Umbilical cord (tissue), 2 donors: ENCODE data around the gene SHKBP1. TPM values are rescaled to one million over a fixed set of nuclear protein-coding genes. Genes with fewer than 3 reads are reported as not detected.
A peak's percentile ranks its signal among the peaks of the same experiment; 100 is the strongest.

Source experiments
- DNase-seq: peaks from one replicate; pipeline ENCODE4 v3.0.0-alpha.2; 2015; ENCODE audit warnings: low spot score
- total RNA-seq: library from RNA; depleted of rRNA; stranded (reverse); fragments of >200 nt; gene quantifications from one replicate; pipeline ENCODE4 v1.2.3, GENCODE V29; 2014; ENCODE audit warnings: low replicate concordance; ENCODE audit not compliant: insufficient read depth

SHKBP1 gene
- total RNA-seq, 1 donor from 2014 or later: 6.3 TPM

GRCh38 chr19:40599331-40599901 lies 22.7 kb downstream of the SHKBP1 start:
- peak; percentile 58 for DNase-seq

DNA sequence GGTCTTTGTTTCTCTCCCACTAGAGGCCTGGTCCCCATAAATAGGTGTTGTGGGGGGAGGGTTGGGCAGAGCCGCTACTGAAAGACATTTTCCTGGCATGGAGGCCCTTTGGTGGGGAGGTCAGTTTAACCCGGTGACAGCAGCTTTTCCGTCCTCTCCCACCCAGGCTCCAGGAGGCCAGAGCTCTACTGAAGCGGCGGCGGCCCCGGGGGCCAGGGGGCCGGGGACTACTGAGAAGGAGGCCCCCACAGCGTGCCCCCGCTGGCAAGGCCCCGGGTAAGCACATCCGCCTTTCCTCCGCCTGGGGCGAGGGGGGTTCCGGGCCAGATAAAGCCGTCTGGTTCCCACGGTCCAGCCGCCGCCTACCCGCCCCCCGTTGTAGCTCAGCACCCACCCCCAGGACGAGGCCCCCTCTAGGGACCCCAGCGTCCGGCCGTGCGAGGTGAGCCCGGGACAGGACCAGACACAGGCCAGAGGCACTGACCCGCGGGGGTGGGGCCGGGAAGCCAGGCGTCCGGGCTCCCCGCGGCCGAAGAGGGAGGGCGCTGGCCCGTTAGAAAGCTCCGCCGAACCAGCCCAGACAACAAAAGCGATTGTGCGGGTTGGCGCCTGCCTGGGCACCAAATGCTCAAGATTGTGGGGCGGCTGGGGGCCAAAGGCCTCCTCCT lies 23.4 kb downstream of the SHKBP1 start:
- DNase-seq: no peak

GRCh38 chr19:40600570-40601133 lies 24.0 kb downstream of the SHKBP1 start:
- no peak for DNase-seq

DNA sequence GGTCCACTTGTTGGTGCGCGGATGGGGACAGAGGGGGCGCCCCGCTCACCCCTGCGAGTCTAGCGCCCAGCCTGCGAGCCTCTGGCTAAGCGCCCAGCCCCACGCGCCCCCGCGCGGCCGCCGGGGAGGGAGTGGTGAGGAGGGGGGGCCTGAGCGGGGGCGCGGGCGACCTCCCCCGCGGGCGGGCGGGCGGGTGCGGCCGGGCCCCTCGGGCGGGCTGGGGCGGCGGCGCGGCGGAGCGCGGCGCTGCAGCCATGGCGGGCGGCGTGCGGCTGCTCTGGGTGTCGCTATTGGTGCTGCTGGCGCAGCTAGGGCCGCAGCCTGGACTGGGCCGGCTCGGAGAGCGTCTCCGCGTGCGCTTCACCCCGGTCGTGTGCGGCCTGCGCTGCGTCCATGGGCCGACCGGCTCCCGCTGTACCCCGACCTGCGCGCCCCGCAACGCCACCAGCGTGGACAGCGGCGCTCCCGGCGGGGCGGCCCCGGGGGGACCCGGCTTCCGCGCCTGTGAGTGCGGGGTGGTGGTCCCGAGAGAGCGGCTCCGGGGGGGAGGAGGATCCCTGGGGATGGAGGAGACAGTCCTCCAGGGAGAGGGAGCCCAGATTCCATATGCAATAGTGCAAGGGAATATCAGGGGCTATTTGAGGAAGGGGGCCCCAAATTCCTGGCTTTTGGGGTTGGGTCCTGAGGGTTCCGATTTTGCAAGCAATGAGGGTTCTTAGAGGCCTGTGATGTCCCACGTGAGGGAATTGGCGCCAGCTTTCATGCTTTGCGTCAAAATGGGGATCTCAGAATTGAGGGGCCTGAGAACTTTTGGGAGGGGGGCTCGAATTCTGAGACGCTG lies 24.7 kb downstream of the SHKBP1 start, which contains the start of gene LTBP4:
Gene LTBP4 (plus strand): TSS at position 236 of the 841 bp plus-strand sequence. CDS start 19 bp downstream, at position 255.
- DNase-seq: no peak

DNA sequence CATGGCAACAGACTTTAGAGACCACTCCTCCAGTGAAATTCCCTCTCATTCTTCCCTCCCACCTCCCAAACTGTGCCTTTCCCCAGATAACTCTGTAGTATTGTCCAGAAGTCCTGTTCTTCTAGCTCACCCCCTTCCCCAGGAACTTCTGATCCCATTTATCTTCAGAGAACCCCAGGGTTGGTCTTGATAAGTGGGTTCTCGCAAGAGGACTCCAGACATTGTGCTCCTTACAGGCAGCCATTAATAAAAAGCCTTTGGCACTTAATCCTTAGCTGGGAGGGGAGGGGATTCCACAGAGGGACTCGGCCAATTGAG lies 26.4 kb downstream of the SHKBP1 start:
- no peak for DNase-seq

GRCh38 chr19:40603389-40604170 lies 26.9 kb downstream of the SHKBP1 start:
- DNase-seq: peak; percentile 99

DNA sequence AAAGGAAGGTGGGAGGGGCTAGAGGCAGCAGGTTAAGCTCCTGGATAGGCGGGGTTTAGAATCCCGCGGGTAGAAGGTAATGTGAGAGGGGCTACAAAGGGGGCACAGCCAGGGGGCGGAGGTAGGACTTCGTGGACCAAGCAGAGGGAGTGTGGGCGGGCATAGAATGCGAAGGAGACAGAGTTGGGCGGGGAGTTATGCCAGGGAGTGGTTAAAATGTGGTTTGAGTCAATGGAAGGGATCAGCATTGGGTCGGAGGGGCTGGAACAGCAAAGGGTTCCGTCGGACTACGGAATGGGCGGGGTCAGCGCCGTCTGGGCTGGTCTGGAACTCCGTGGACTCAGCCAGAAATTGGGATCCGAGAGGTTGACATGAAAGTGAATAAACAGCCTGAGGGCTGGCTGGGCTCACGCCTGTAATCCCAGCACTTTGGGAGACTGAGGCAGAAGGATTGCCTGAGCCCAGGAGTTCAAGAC lies 27.5 kb downstream of the SHKBP1 start:
- DNase-seq: no peak

GRCh38 chr19:40604647-40605215 lies 28.1 kb downstream of the SHKBP1 start:
- no peak for DNase-seq

- DNase-seq: peak; percentile 71
Observed at GRCh38 chr19:40605216-40605971, 28.7 kb downstream of the SHKBP1 start.

- no peak for DNase-seq
Observed at GRCh38 chr19:40607311-40608239, 30.9 kb downstream of the SHKBP1 start.

DNA sequence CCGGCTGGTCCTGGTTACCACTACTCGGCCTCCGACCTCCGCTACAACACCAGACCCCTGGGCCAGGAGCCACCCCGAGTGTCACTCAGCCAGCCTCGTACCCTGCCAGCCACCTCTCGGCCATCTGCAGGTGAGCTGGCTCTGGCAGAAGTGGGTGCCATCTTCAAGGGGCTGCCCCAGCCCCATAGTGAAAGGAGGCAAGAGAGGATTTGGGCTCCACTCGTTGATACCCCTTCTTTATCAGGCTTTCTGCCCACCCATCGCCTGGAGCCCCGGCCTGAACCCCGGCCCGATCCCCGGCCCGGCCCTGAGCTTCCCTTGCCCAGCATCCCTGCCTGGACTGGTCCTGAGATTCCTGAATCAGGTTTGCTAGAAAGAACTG lies 31.6 kb downstream of the SHKBP1 start:
- no peak for DNase-seq

DNA sequence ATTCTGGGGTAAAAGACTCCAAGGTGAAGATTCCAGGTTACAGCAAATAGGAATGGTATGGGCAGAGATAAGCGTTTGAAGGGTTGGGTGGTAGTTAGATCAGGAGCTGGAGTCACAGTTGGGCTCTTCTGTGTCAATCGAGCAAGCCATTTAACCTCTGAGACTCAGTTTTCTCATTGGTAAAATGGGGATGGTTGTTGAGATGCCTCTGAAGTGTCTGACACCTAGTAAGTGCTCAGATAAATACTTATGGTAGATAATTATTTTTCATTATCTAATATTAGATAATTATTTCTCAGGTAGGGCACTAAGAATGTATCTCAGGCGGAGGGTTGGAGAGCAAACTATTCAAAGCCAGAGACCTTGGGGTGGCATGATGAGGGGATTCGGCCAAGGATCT lies 32.3 kb downstream of the SHKBP1 start:
- no peak for DNase-seq

DNA sequence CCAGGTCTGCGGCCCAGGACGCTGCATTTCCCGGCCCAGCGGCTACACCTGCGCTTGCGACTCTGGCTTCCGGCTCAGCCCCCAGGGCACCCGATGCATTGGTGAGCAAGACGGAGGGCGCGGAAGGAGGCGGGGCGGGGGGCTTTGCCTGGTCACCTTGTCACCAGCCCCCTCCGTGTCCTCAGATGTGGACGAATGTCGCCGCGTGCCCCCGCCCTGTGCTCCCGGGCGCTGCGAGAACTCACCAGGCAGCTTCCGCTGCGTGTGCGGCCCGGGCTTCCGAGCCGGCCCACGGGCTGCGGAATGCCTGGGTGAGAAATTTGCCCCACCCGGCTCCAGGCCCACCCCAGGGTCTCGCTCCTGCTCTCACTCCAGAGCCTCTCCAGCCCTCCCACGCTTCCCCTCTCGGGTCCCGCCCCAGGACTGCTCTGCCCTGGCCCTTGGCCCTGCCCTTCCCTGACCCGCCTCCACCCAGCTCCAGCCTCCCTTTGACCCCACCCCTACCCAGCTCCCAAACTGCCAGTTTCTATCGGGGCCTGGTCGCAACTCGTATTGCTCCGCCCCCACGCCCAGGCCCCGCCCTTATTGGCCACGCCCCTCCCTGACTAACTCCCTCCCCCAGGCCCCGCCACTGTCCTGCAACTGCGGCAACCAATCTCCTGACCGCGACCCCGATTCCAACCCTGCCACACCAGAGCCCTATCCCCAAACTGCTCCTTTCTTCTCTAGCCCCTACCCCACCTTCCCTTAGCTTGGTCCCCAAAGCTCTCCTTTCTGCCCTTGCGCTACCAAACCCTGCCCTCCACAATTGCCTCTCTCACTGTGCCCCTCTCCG lies 33.1 kb downstream of the SHKBP1 start:
- DNase-seq: peak; percentile 82

GRCh38 chr19:40610396-40611064 lies 33.9 kb downstream of the SHKBP1 start:
- no peak for DNase-seq

DNA sequence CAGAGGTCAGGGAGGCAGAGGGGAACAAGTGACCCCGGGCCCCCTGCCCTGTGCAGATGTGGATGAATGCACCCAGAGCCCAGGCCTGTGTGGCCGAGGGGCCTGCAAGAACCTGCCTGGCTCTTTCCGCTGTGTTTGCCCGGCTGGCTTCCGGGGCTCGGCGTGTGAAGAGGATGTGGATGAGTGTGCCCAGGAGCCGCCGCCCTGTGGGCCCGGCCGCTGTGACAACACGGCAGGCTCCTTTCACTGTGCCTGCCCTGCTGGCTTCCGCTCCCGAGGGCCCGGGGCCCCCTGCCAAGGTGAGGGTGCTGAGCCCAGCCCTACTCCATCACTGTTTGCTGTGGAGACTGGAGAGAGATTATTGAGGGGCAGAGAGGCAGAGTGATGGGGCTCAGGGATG lies 34.4 kb downstream of the SHKBP1 start:
- no peak for DNase-seq

DNA sequence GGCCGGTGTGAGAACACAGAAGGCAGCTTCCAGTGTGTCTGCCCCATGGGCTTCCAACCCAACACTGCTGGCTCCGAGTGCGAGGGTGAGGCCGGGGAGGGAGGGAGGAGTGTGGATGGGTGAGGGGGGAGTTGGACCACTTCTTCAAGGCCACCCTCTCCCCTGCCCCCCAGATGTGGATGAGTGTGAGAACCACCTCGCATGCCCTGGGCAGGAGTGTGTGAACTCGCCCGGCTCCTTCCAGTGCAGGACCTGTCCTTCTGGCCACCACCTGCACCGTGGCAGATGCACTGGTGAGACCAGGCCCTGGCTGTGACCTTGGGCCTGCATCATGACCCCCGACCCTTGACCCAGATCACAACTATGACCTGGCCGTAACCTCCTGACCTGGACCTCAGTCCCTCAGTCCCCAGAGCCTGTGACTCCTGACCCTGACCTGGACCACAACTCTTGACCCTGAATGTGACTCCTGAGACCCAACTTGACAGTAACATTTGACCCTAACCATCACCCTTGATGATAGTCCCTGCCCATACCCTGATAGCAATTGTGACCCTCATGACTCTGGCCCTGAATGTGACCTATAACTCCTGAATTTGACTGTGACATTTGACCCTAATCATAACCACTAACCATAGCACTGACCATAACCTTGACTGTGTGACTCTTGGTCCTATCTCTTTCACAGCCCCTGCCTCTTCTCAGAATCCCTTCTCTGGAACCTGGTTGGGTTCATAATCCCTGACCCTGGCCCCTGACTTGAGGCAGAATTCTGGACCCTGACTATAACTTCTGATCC lies 35.4 kb downstream of the SHKBP1 start:
- DNase-seq: no peak
